K562 (cell line): ENCODE data around the gene FBN3. TPM values are rescaled to one million over a fixed set of nuclear protein-coding genes. Genes with fewer than 3 reads are reported as not detected.

Experiments
- CBFB ChIP-seq: sonication (generic); formaldehyde crosslinking; IDR thresholded peaks from 2 replicates; pipeline ENCODE4 v1.4.0; 2020; ENCODE audit warnings: mild to moderate bottlenecking, missing genetic modification reagents
- SMC3 ChIP-seq: conservative IDR thresholded peaks from 2 replicates; pipeline ENCODE4 v1.6.1; 2011; ENCODE audit warnings: low read depth, low read length, improper control_type of control experiment; ENCODE audit not compliant: insufficient read depth
- STAG1 ChIP-seq: sonication (generic); formaldehyde crosslinking; IDR thresholded peaks from 2 replicates; pipeline ENCODE4 v1.5.0; 2020; ENCODE audit warnings: missing genetic modification reagents, borderline replicate concordance
- TAF1 ChIP-seq: IDR thresholded peaks from 2 replicates; pipeline ENCODE4 v1.6.1; 2011; ENCODE audit warnings: mild to moderate bottlenecking, low read length, moderate library complexity; ENCODE audit not compliant: insufficient read depth, control insufficient read depth, severe bottlenecking; ENCODE audit errors: extremely low read depth
- TAL1 ChIP-seq: fragments of 450-650 bp; IDR thresholded peaks from 2 replicates; pipeline ENCODE4 v1.6.1; 2016; ENCODE audit warnings: mild to moderate bottlenecking
- ZBTB7A ChIP-seq: IDR thresholded peaks from 2 replicates; pipeline ENCODE4 v1.6.1; 2011; ENCODE audit warnings: low read depth, mild to moderate bottlenecking, low read length, moderate library complexity, borderline replicate concordance; ENCODE audit not compliant: control insufficient read depth
- ZKSCAN3 ChIP-seq: fragments of 250-450 bp; sonication (Bioruptor Pico); IDR thresholded peaks from 2 replicates; pipeline ENCODE4 v1.4.0; 2020
- ZNF589 ChIP-seq: fragments of 200-800 bp; sonication (Bioruptor generic); IDR thresholded peaks from 2 replicates; pipeline ENCODE4 v1.6.1; 2016; ENCODE audit warnings: low read depth, missing genetic modification characterization, missing compliant biosample characterization
- ZNF699 ChIP-seq: fragments of 250-450 bp; sonication (Bioruptor Pico); IDR thresholded peaks from 2 replicates; pipeline ENCODE4 v1.8.0; 2021; ENCODE audit warnings: mild to moderate bottlenecking, moderate library complexity; ENCODE audit not compliant: insufficient replicate concordance
- polyA plus RNA-seq, 8 experiments: library from polyadenylated mRNA; depleted of rRNA in 4 of 8; stranded (reverse) in 5 of 8; unstranded in 3 of 8; fragments of >200 nt; fragmentation: Nextera tagmentation in 2 of 8; fragmentation: Illumina TruSeq in 1 of 8; extraction: Ambion mirVana in 2 of 8; extraction: Trizol in 1 of 8; gene quantifications; 2 replicates each; pipeline versions ENCODE4 v1.2.1 to v1.2.3, GENCODE V29; 2011 to 2014; ENCODE audit warnings: inconsistent platforms in 1 of 8, missing spikeins in 1 of 8
- total RNA-seq, 7 experiments: library from RNA; depleted of rRNA in 6 of 7; stranded (reverse); fragments of >200 nt in 6 of 7; fragmentation: Illumina TruSeq in 2 of 7; extraction: Trizol in 2 of 7; gene quantifications; 2 replicates each; pipeline versions ENCODE4 v1.2.1 to v1.2.3, GENCODE V29; 2011 to 2021; ENCODE audit warnings: low replicate concordance in 1 of 7
- TF ChIP-seq, protein P1 (sequence below): fragments of 450-650 bp; formaldehyde crosslinking; IDR thresholded peaks from 2 replicates; pipeline ENCODE4 v1.4.0; 2020; ENCODE audit warnings: mild to moderate bottlenecking, mixed read lengths
- TF ChIP-seq, protein P2 (sequence below): fragments of 250-450 bp; sonication (Bioruptor Pico); IDR thresholded peaks from 2 replicates; pipeline ENCODE4 v1.5.0; 2022; ENCODE audit warnings: mild to moderate bottlenecking
- TF ChIP-seq, protein P3 (sequence below): fragments of 450-650 bp; IDR thresholded peaks from 2 replicates; pipeline ENCODE4 v1.6.1; 2014; ENCODE audit warnings: low read depth, mild to moderate bottlenecking, moderate library complexity, borderline replicate concordance

Gene FBN3
- total and polyA plus RNA-seq, 9 of the 15 experiments (the other 6 are each of a cell fraction or from before 2014, with no cell fraction given) = under 0.01 to 0.29 (median 0.01) TPM; not detected in 4

DNA sequence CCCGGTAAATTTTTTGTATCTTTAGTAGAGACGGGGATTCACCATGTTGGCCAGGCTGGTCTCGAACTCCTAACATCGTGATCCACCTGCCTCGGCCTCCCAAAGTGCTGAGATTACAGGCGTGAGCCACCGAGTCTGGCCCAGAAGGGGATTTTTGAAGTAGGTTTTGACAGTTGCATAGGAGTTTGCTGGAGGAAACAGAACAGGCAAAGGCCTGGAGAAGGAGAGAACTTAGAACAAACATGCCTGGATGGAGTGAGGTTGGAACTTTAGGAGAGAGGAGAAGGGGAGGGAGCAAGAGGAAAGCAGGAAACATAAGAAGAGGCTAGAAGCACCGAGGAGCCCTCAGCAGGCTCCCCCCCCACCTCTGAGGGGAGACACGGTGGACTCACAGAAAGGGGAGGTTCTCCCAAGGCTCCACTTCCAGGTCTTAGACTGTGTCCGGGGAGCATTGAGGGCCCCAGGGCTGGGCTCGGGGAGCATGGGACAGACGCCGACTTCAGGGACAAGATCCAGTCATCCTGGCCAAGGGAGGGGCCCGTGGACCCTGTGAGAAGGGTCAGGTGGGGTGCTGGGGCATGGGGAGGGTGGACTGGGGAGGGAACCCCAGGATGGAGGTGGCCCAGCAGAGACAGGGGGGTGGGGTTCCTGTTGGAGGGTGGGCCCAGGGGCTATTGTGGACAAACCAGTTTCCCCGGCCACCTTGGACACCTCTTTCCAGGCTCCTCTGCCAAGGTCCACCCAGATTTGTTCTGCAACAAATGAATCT is 1.8 kb upstream of the FBN3 start (continued):
- TF ChIP-seq, protein P1, sequence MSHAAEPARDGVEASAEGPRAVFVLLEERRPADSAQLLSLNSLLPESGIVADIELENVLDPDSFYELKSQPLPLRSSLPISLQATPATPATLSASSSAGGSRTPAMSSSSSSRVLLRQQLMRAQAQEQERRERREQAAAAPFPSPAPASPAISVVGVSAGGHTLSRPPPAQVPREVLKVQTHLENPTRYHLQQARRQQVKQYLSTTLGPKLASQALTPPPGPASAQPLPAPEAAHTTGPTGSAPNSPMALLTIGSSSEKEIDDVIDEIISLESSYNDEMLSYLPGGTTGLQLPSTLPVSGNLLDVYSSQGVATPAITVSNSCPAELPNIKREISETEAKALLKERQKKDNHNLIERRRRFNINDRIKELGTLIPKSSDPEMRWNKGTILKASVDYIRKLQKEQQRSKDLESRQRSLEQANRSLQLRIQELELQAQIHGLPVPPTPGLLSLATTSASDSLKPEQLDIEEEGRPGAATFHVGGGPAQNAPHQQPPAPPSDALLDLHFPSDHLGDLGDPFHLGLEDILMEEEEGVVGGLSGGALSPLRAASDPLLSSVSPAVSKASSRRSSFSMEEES (CRISPR knock-in tag) = no peak
- TF ChIP-seq CBFB (CRISPR knock-in tag) (no peak), TAL1 (no peak), TAF1 (no peak), ZNF699 (CRISPR knock-in tag) (no peak), ZNF589 (CRISPR knock-in tag) (no peak), SMC3 (no peak), ZKSCAN3 (CRISPR knock-in tag) (no peak), ZBTB7A (no peak), STAG1 (CRISPR knock-in tag) (no peak)
- TF ChIP-seq, protein P2, sequence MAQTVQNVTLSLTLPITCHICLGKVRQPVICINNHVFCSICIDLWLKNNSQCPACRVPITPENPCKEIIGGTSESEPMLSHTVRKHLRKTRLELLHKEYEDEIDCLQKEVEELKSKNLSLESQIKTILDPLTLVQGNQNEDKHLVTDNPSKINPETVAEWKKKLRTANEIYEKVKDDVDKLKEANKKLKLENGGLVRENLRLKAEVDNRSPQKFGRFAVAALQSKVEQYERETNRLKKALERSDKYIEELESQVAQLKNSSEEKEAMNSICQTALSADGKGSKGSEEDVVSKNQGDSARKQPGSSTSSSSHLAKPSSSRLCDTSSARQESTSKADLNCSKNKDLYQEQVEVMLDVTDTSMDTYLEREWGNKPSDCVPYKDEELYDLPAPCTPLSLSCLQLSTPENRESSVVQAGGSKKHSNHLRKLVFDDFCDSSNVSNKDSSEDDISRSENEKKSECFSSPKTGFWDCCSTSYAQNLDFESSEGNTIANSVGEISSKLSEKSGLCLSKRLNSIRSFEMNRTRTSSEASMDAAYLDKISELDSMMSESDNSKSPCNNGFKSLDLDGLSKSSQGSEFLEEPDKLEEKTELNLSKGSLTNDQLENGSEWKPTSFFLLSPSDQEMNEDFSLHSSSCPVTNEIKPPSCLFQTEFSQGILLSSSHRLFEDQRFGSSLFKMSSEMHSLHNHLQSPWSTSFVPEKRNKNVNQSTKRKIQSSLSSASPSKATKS (CRISPR knock-in tag) = no peak
- TF ChIP-seq, protein P3, sequence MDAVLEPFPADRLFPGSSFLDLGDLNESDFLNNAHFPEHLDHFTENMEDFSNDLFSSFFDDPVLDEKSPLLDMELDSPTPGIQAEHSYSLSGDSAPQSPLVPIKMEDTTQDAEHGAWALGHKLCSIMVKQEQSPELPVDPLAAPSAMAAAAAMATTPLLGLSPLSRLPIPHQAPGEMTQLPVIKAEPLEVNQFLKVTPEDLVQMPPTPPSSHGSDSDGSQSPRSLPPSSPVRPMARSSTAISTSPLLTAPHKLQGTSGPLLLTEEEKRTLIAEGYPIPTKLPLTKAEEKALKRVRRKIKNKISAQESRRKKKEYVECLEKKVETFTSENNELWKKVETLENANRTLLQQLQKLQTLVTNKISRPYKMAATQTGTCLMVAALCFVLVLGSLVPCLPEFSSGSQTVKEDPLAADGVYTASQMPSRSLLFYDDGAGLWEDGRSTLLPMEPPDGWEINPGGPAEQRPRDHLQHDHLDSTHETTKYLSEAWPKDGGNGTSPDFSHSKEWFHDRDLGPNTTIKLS = no peak
